Mesendoderm (in vitro differentiated cells): Measurements from ENCODE around the gene ESPN.
A peak's percentile ranks its signal among the peaks of the same experiment; 100 is the strongest.

ENCODE experiments used
- DNase-seq: peaks from one replicate; pipeline ENCODE4 v3.0.0; 2013
- H2AK5ac ChIP-seq: 2 replicates; pipeline ENCODE4 v1.6.1; 2013; ENCODE audit warnings: low read length, inconsistent platforms
- H2BK120ac ChIP-seq: 2 replicates; pipeline ENCODE4 v1.6.1; 2013; ENCODE audit warnings: low read depth, mild to moderate bottlenecking, low read length, moderate library complexity, mixed read lengths
- H2BK15ac ChIP-seq: replicated peaks from 2 replicates; pipeline ENCODE4 v1.6.1; 2013; ENCODE audit warnings: low read depth, mild to moderate bottlenecking, moderate library complexity
- H2BK5ac ChIP-seq: 2 replicates; pipeline ENCODE4 v1.6.1; 2013; ENCODE audit warnings: low read length, inconsistent platforms
- H3K18ac ChIP-seq: 2 replicates; pipeline ENCODE4 v1.6.1; 2013; ENCODE audit warnings: mild to moderate bottlenecking, low read length, mixed read lengths
- H3K23ac ChIP-seq: one replicate; pipeline ENCODE4 v1.6.1; 2013; ENCODE audit warnings: low read length
- H3K27ac ChIP-seq: 2 replicates; pipeline ENCODE4 v1.5.1; 2013; ENCODE audit warnings: low read depth, mild to moderate bottlenecking, inconsistent platforms, low read length, moderate library complexity
- H3K27me3 ChIP-seq: 2 replicates; pipeline ENCODE4 v1.6.1; 2013; ENCODE audit warnings: low read length, control low read depth, mild to moderate bottlenecking, inconsistent platforms; ENCODE audit not compliant: insufficient read depth, poor library complexity
- H3K36me3 ChIP-seq: 2 replicates; pipeline ENCODE4 v1.6.1; 2013; ENCODE audit warnings: low read length, inconsistent platforms; ENCODE audit not compliant: control insufficient read depth, insufficient read depth
- H3K4ac ChIP-seq: one replicate; pipeline ENCODE4 v1.6.1; 2013; ENCODE audit warnings: low read depth, mild to moderate bottlenecking, low read length, moderate library complexity
- H3K4me1 ChIP-seq: 2 replicates; pipeline ENCODE4 v1.6.1; 2013; ENCODE audit warnings: low read depth, low read length, inconsistent platforms; ENCODE audit not compliant: control insufficient read depth
- H3K4me2 ChIP-seq: 2 replicates; pipeline ENCODE4 v1.6.1; 2013; ENCODE audit warnings: low read length
- H3K4me3 ChIP-seq: 2 replicates; pipeline ENCODE4 v1.5.1; 2013; ENCODE audit warnings: mild to moderate bottlenecking, low read length
- H3K56ac ChIP-seq: one replicate; pipeline ENCODE4 v1.6.1; 2013; ENCODE audit warnings: low read length
- H3K79me1 ChIP-seq: 2 replicates; pipeline ENCODE4 v1.6.1; 2013; ENCODE audit warnings: low read length, inconsistent platforms
- H3K79me2 ChIP-seq: 2 replicates; pipeline ENCODE4 v1.6.1; 2013; ENCODE audit warnings: mild to moderate bottlenecking, low read length; ENCODE audit not compliant: control insufficient read depth, insufficient read depth
- H3K9ac ChIP-seq: 2 replicates; pipeline ENCODE4 v1.6.1; 2013; ENCODE audit warnings: low read length, inconsistent platforms
- H4K5ac ChIP-seq: one replicate; pipeline ENCODE4 v1.6.1; 2013; ENCODE audit warnings: low read length
- H4K8ac ChIP-seq: one replicate; pipeline ENCODE4 v1.6.1; 2013; ENCODE audit warnings: low read depth, mild to moderate bottlenecking, control low read depth, low read length, moderate library complexity
- WGBS: extraction: QIAGEN DNeasy Blood & Tissue Kit; methylation state at CpG from one replicate; pipeline ENCODE4 v1.1.7; 2013; ENCODE audit warnings: low lambda C conversion rate, missing lambda C conversion rate; ENCODE audit not compliant: insufficient coverage; ENCODE audit errors: extremely low coverage; 5-methylcytosine and 5-hydroxymethylcytosine counted together

Gene ESPN

DNA sequence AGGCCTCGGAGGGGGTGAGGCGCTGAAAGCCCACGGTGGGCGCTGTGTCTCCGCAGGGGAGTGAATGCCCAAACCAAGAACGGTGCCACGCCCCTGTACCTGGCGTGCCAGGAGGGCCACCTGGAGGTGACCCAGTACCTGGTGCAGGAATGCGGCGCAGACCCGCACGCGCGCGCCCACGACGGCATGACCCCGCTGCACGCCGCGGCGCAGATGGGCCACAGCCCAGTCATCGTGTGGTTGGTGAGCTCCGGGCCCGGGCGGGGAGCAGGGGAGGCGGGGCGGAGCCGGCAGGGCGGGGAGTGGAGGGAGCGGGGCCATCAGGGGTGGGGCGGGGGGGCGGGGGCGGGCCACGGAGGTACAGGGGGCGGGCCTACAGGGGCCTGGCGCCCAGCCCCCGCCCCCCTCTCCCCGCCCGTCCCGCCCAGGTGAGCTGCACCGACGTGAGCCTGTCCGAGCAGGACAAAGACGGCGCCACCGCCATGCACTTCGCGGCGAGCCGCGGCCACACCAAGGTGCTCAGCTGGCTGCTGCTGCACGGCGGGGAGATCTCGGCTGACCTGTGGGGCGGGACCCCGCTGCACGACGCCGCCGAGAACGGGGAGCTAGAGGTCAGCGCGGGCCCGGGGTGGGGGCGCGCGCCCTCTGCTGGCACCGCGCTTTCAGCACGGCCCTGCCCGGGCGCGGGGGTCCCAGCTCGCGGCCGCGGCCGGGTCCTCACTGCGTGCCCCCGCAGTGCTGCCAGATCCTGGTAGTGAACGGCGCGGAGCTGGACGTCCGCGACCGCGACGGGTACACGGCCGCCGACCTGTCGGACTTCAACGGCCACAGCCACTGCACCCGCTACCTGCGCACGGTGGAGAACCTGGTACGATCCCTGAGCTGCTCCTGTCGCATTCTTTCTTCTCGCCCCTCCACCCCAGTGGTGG, 15.9 kb downstream of the ESPN start:
- H3K9ac ChIP-seq = no peak overlapping the region
- no peak overlapping the region for H2BK120ac ChIP-seq
- H3K4me1 ChIP-seq = no peaks in the 10 kb centered on the region
- no peak overlapping the region for H3K4me3 ChIP-seq
- H3K4me2 ChIP-seq = no peak overlapping the region
- no peak overlapping the region for H4K5ac ChIP-seq
- H2BK5ac ChIP-seq = no peak overlapping the region
- no peak overlapping the region for H3K23ac ChIP-seq
- no peaks in the 10 kb centered on the region for H3K79me1 ChIP-seq
- no peak overlapping the region for H3K18ac ChIP-seq
- no peaks in the 10 kb centered on the region for H3K36me3 ChIP-seq
- WGBS = no CpG with 5 or more reads among the region's 101 CpGs
- H3K27ac ChIP-seq = no peak overlapping the region
- H3K56ac ChIP-seq = peak overlapping the region; percentile 82
- no peak overlapping the region for H3K4ac ChIP-seq
- no peak overlapping the region for H4K8ac ChIP-seq
- DNase-seq = peak; percentile 73
- H3K27me3 ChIP-seq = no peaks in the 10 kb centered on the region
- no peaks in the 10 kb centered on the region for H3K79me2 ChIP-seq
- H2AK5ac ChIP-seq = no peak overlapping the region
- H2BK15ac ChIP-seq = no peak overlapping the region

DNA sequence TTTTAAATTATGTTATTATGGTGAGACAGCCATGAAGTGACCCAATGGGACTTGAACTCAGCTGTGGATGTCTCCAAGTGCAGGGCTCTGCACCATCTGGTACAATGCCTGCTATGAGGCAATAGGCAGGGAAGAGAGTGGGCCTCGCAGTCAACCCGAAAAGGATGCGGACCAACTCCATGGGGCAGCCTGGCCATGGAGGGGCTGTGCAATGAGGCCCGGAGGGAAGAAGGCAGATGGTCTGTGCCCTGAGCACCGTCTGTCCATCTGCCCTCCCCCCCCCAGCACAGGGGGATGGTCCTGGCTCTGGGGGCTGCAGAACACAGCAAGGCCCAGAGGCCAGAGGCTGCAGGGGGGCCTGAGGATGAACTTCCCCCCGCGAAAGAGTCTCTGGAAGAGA, 17.0 kb downstream of the ESPN start:
- Histone ChIP-seq H3K4me3 (no peak overlapping the region), H2BK120ac (no peak overlapping the region), H3K18ac (no peak overlapping the region), H2AK5ac (no peak overlapping the region), H2BK5ac (no peak overlapping the region), H4K8ac (no peak overlapping the region), H3K23ac (no peak overlapping the region), H4K5ac (no peak overlapping the region), H3K9ac (no peak overlapping the region), H2BK15ac (no peak overlapping the region), H3K36me3 (no peaks in the 10 kb centered on the region), H3K4me1 (no peaks in the 10 kb centered on the region), H3K56ac (no peak overlapping the region), H3K79me2 (no peaks in the 10 kb centered on the region), H3K27ac (no peak overlapping the region), H3K4ac (no peak overlapping the region), H3K4me2 (no peak overlapping the region), H3K79me1 (no peaks in the 10 kb centered on the region), H3K27me3 (no peaks in the 10 kb centered on the region)
- DNase-seq = no peak
- no CpG with 5 or more reads among the region's 7 CpGs for WGBS

DNA sequence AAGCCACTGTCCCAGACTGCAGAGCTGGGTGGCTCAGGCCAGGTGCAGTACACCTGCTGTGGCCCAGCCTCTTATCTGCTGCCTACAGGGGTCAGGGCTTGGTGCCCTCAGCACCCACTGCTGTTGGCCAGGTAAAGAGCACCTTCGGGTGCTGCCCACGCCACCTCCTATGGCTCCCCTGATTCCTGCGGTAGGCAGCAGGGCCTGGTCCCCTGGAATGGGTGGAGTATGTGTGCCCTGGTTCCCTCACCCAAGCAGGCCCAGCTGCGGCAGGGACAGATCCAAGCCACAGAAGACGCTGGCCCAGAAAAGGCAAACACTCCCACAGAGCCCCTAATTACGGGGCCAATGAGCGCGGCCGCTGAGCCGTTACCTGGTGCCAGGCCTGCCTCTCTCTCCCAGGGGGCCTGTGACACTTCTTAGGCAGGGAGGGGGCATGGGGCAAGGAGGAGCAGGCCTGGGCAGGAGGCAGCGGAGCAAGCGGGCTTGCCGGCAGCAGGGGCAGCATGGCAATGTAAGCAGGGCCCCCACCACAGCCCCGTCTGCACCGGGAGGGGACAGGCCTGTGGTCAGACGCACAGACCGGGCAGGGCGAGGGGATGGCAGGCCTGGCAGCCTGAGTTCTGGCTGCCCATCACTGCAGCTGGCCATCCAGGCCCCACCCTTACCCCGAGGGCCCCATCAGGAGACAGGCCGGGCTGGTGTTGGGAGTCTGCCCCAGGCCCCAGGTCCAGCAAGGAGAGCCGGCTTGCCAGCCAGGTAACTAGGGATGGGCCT, 19.0 kb downstream of the ESPN start:
- no peak overlapping the region for H3K4ac ChIP-seq
- no peaks in the 10 kb centered on the region for H3K36me3 ChIP-seq
- no peak overlapping the region for H4K8ac ChIP-seq
- H3K79me2 ChIP-seq = no peaks in the 10 kb centered on the region
- H3K18ac ChIP-seq = no peak overlapping the region
- H3K27ac ChIP-seq = no peak overlapping the region
- H3K56ac ChIP-seq = no peak overlapping the region
- no peak overlapping the region for H3K23ac ChIP-seq
- H3K79me1 ChIP-seq = no peaks in the 10 kb centered on the region
- H2BK5ac ChIP-seq = no peak overlapping the region
- no peak overlapping the region for H4K5ac ChIP-seq
- H3K4me3 ChIP-seq = no peak overlapping the region
- H3K4me1 ChIP-seq = no peaks in the 10 kb centered on the region
- H3K9ac ChIP-seq = no peak overlapping the region
- H2BK15ac ChIP-seq = no peak overlapping the region
- no peak for DNase-seq
- no peaks in the 10 kb centered on the region for H3K27me3 ChIP-seq
- no peak overlapping the region for H2AK5ac ChIP-seq
- no CpG with 5 or more reads among the region's 21 CpGs for WGBS
- H2BK120ac ChIP-seq = no peak overlapping the region
- H3K4me2 ChIP-seq = no peak overlapping the region

DNA sequence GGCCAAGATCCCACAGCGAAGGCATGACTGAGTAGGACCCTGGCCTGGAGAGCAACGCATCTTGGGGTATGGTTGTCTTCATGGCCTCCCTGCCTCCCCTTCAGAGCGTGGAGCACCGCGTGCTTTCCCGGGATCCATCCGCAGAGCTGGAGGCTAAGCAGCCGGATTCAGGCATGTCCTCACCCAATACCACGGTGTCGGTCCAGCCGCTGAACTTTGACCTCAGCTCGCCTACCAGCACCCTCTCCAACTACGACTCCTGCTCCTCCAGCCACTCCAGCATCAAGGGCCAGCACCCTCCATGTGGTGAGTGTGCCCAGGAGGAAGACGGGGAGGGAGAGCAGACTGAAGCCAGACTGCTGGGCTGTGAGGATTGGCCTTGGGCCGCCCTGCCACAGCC, 19.8 kb downstream of the ESPN start:
- no peaks in the 10 kb centered on the region for H3K79me1 ChIP-seq
- no peak overlapping the region for H4K5ac ChIP-seq
- no peaks in the 10 kb centered on the region for H3K36me3 ChIP-seq
- no peak for DNase-seq
- H3K4ac ChIP-seq = no peak overlapping the region
- no peaks in the 10 kb centered on the region for H3K4me1 ChIP-seq
- H3K18ac ChIP-seq = no peak overlapping the region
- H2AK5ac ChIP-seq = no peak overlapping the region
- no peak overlapping the region for H3K27ac ChIP-seq
- H4K8ac ChIP-seq = no peak overlapping the region
- no peak overlapping the region for H3K4me3 ChIP-seq
- no peak overlapping the region for H2BK5ac ChIP-seq
- H3K56ac ChIP-seq = peak overlapping the region; percentile 3
- no peak overlapping the region for H2BK15ac ChIP-seq
- no peak overlapping the region for H3K4me2 ChIP-seq
- no peaks in the 10 kb centered on the region for H3K27me3 ChIP-seq
- peak overlapping the region; percentile 66 for H3K23ac ChIP-seq
- H3K9ac ChIP-seq = no peak overlapping the region
- H3K79me2 ChIP-seq = no peaks in the 10 kb centered on the region
- WGBS = no CpG with 5 or more reads among the region's 15 CpGs
- H2BK120ac ChIP-seq = no peak overlapping the region

DNA sequence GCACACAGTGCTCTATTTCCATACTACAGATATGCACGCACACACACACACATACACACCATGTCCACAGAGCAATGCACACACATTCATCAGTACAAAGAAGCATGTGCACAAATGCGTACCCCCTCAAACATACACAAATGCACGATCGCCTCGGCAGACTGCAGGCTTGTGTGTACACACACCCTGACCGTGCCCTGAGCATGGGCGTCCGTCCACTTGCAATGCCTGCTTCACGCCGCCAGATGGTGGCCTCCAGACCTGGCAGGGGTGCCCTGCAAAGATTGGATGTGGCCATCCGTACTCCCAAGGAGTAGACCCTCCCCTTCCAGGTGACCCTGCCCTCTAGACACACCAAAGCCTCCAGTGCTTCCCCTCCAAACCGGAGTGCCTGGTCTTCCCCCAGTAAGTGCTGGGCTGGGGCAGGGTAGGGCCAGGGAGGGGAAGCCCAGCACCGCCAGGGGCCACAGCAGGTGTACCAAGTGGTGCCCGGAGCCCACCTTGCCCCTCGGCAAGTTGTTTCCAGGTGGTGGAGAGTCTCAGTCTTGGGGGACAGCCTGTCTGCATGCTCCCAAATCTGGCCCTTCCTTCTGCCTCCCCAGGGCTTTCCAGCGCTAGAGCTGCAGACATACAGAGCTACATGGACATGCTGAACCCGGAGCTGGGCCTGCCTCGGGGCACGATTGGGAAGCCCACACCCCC, 20.6 kb downstream of the ESPN start:
- Histone ChIP-seq H3K4me3 (no peak overlapping the region), H3K79me1 (no peaks in the 10 kb centered on the region), H3K27me3 (no peaks in the 10 kb centered on the region), H3K23ac (no peak overlapping the region), H4K8ac (no peak overlapping the region), H2BK15ac (no peak overlapping the region), H3K27ac (no peak overlapping the region), H3K56ac (no peak overlapping the region), H3K4me2 (no peak overlapping the region), H3K9ac (no peak overlapping the region), H2AK5ac (no peak overlapping the region), H3K18ac (no peak overlapping the region), H2BK120ac (no peak overlapping the region), H3K36me3 (no peaks in the 10 kb centered on the region), H4K5ac (no peak overlapping the region), H3K79me2 (no peaks in the 10 kb centered on the region), H2BK5ac (no peak overlapping the region), H3K4me1 (no peaks in the 10 kb centered on the region), H3K4ac (no peak overlapping the region)
- peak; percentile 74 for DNase-seq
- WGBS = no CpG with 5 or more reads among the region's 19 CpGs
